D721Med (cell line): Measurements from ENCODE around the gene ARFRP1.

ENCODE experiments used
- DNase-seq: peaks from one replicate; pipeline ENCODE4 v3.0.0; 2011; ENCODE audit warnings: low spot score; ENCODE audit not compliant: insufficient read length
- FAIRE-seq: peaks from 2 replicates; lab custom pipeline; 2011; peaks lifted over from hg19 to GRCh38; lab: Jason Lieb, UNC
- TF ChIP-seq, protein P1 (sequence below): IDR thresholded peaks from 2 replicates; pipeline ENCODE4 v1.5.1; 2012; ENCODE audit warnings: mild to moderate bottlenecking, control low read depth; ENCODE audit not compliant: insufficient read depth; ENCODE audit errors: missing control alignments

ARFRP1 gene

DNA sequence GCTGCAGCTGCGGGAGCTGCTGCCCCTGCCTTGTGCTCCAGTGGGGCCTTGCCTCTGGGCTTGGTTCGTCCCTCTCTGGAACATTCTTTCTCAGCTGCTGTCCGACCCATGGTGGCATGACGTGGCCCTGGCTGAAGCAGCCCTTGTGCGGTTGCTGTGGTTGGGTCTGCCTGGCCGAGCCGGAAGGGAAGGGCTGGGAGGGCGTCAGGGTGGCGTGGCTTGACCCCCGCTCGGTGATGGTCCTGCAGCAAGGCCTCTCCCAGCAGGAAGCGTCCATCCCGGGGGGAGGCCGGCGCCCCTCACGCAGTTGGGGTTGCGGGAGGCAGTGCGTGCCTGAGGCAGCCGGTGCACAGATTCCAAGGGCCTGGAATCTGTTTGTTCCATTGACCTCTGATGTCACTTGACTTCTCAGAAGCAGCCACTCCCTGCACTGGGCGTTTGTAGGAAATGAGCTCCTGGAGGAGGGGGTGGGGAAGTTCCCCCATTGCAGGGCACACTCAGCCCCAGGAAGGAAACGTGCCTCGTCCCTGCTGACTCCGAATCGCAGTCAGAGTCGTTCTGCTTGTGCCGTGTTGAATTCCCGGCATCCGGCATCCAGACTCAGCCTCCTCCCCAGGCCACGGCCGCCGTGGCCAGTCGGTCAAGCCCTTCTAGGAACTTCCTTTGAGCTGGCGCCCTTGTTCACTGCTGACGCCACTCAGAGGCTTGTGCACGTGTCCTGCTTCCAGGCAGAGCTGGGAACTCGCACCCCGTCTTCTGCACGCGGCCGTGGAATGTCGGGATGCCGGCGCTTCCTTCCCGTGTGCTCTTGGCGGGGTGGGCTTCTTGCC is 21.1 kb downstream of the ARFRP1 start:
- DNase-seq (no peak), FAIRE-seq (no peak)
- TF ChIP-seq, protein P1, sequence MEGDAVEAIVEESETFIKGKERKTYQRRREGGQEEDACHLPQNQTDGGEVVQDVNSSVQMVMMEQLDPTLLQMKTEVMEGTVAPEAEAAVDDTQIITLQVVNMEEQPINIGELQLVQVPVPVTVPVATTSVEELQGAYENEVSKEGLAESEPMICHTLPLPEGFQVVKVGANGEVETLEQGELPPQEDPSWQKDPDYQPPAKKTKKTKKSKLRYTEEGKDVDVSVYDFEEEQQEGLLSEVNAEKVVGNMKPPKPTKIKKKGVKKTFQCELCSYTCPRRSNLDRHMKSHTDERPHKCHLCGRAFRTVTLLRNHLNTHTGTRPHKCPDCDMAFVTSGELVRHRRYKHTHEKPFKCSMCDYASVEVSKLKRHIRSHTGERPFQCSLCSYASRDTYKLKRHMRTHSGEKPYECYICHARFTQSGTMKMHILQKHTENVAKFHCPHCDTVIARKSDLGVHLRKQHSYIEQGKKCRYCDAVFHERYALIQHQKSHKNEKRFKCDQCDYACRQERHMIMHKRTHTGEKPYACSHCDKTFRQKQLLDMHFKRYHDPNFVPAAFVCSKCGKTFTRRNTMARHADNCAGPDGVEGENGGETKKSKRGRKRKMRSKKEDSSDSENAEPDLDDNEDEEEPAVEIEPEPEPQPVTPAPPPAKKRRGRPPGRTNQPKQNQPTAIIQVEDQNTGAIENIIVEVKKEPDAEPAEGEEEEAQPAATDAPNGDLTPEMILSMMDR, result no peak

DNA sequence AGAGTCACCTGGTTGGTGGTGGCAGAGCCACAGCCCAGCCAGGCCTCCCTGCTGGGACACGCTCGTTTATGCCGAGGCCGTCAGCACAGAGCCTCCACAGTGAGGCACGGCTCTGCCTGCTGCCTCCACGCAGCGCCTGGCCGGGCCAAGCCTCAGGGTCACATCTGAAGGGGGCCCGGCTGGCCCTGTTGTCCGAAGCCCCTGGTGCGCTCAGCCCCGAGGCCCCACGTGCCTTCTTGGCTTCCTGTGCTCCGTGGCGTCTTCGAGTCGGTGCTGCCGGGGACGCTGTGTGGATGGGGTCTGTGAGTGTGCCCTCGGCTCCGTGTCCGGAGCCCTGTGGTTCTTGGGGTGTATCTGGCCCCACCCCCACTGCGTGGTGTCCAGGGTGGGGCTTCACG is 21.7 kb downstream of the ARFRP1 start:
- TF ChIP-seq, protein P1, result no peak
- DNase-seq, result no peak
- FAIRE-seq, result no peak

DNA sequence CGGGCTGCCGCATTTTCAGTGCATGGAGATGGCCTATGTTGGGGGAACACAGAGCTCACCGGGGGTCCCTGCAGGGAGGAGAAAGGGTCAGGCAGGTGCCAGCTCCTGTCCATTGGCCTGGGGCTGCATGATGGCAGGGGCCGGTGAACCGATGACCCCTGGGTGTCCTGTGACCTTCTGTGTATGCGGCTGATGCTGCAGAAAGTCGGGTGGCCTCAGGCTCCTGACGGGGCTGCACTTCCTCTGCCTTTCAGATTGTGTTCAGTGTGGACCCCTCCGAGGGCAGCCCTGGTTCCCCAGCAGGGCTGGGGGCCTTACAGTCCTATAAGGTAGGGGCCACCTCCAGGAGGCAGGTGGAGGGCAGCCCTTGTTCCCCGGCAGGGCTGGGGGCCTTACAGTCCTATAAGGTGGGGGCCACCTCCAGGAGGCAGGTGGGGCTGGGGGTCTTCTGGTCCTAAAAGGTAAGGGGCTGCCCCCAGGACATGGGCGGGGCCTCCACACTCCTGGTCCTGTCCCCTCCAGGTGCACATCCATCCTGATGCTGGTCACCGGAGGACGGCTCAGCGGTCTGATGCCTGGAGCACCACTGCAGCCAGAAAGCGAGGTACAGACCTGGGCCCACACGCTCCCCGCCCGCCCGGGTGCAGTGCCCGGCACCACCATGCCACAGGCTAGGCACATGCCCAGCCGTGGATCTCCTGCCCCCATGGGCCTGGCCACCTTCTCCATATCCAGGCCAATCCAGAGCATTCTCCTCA is 22.3 kb downstream of the ARFRP1 start:
- no peak for DNase-seq
- FAIRE-seq, result no peak
- TF ChIP-seq, protein P1, result no peak

- TF ChIP-seq, protein P1, result no peak
- FAIRE-seq, result no peak
Measured at GRCh38 chr20:63682384-63683139, 25.2 kb downstream of the ARFRP1 start.

DNA sequence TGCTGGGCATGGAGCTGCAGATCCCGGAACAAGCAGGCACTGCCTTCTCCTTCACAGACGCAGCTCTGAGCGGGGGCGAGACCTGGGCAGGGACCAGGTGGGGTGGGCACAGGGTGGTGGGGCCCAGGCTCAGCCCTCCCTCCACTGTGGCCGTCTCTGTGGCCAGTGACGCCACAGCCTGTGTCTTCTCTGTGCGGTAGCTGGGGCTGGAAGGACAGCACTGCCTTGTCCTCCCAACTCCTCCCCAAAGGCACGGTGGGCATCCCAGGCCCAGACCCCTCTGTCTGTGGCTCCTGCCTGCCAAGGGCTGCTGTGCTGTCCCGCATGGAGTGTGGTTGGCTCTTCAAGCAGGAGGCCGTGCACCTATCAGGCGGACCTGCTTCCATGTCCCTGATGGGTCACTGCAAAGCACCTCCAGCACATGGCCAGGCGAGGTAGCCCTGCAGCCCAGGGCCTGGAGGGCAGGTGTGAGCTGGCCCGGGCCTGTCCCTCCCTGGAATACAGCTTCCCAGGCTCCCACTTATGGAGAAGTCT is 26.1 kb downstream of the ARFRP1 start:
- FAIRE-seq (no peak), DNase-seq (no peak)
- TF ChIP-seq, protein P1, result no peak

More at GRCh38 chr20:63682384-63683139, 25.2 kb downstream of the ARFRP1 start:
- DNase-seq, result no peak

- TF ChIP-seq, protein P1, result no peak
- no peak for FAIRE-seq
Measured at GRCh38 chr20:63680857-63681608, 26.7 kb downstream of the ARFRP1 start.

More at GRCh38 chr20:63680857-63681608, 26.7 kb downstream of the ARFRP1 start:
- no peak for DNase-seq
